Adipose tissue (tissue), 3 donors: ENCODE results near the gene LTBP4. TPM values are rescaled to one million over a fixed set of nuclear protein-coding genes. Genes with fewer than 3 reads are reported as not detected.
A peak's percentile ranks its signal among the peaks of the same experiment; 100 is the strongest.
"Not testable (repeated sequence)": the region's sequence is repeated elsewhere in the genome, so short reads cannot be mapped to it uniquely, and the experiment has no call there.

ENCODE experiments used
- H3K27ac ChIP-seq: one replicate; pipeline ENCODE4 v1.5.1; 2013; ENCODE audit warnings: low read depth, low read length
- WGBS, 3 donors: extraction: QIAGEN DNeasy Blood & Tissue Kit; methylation state at CpG; one replicate each; pipeline ENCODE4 v1.1.7; 2013; 5-methylcytosine and 5-hydroxymethylcytosine counted together
- polyA plus RNA-seq, 3 donors: library from polyadenylated mRNA; stranded (reverse); fragments of 200-250 nt; gene quantifications; one replicate each; pipeline ENCODE4 v1.2.3, GENCODE V29; 2013
- donor health status: healthy with polysubstance abuse.
- donor health status: Bipolar disorder and iron deficiency.
- donor health status: healthy.

The LTBP4 gene
- polyA plus RNA-seq, 3 donors: 35.5 to 125 (median 124) TPM

DNA sequence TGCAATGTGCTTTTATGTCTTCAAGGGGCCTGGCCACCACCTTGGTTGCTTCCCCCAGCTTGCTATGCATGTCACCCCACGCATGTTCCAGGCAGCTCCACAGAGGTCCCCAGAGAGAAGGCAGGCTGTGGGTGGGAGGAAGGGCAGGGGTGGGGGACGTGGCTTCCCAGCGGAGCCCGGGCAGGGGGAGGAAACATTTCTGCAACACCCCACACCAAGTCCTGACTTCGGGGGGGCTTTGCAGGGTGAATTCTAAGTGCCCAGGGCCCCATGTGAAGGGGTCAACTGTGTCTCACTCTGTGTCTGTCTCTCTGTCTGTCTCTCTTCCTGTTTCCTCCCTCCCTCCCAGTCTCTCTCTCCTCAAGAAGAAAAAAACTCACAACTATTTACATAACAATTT, 39.6 kb downstream of the LTBP4 start:
- WGBS, 3 donors: 7 to 46% (median 10%) methylated on average over 4 to 5 of the region's 5 CpGs
- H3K27ac ChIP-seq: no peak overlapping the region

DNA sequence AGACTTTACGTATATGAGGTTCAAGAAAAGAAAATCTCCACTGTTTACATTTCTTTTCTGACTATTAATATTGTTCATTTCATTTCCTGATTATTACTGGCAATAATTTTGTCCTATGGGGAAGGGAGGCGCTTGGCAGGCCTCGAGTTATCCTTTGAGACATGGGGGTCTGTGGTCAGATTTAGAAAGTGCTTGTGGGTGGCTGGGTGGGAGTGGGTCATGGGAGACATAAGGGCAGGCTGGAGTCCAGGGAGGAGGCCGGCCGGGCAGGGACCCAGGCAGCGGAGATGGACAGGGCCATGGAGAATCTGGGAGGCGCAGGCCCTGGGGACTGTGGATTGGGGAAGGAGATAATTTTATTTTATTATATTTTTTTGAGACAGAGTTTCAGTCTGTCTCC, 40.1 kb downstream of the LTBP4 start:
- WGBS, 3 donors: 63 to 82% (median 68%) methylated on average over 7 of the region's 7 CpGs
- no peak overlapping the region for H3K27ac ChIP-seq

DNA sequence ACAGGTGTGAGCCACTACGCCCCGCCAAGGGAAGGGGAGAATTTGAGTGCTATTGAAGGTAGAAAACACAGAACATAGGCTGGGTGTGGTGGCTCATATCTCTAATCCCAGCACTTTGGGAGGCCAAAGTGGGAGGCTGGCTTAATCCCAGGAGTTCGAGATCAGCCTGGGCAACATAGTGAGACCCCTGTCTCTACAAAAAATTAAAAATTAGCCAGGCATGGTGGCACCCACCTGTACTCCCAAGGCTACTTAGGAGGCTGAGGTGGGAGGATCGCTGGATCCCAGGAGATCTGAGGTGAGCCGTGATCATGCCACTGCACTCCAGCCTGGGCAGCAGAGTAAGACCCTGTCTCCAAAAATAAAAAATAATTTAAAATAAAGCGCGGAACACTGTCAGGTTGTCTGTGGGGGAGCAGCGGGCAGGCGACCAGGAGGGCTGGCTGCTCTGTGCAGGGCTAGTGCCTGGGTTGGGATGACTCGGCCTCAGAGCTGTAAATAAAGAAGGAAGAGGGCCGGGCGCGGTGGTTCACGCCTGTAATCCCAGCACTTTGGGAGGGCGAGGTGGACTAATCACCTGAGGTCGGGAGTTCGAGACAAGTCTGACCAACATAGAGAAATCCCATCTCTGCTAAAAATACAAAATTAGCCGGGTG, 41.0 kb downstream of the LTBP4 start:
- 91 to 94% (median 94%) methylated on average over 18 of the region's 18 CpGs for WGBS, 3 donors
- no peak overlapping the region for H3K27ac ChIP-seq

DNA sequence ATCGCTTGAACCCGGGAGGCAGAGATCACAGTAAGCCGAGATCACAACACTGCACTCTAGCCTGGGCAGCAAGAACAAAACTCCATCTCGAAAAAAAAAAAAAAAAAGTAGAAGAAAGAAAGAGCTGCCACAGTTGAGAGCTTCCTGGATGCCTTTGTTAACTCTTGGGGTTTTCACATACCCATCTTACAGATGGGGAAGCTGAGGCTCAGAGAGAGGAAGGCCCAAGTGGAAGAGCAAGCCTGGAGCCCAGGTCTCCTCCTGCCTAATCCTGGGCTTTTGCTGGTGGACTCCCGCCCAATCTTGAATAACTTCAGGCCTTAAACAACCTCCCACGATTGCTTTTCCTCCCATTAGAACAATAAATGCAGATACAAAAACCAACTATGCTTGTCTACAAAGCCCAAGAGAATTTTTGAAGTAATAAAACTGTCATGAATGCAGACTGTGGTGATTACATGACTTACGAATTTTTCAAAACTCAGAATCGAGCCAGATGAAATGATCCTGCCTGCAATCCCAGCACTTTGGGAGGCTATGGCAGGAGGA, 41.7 kb downstream of the LTBP4 start:
- H3K27ac ChIP-seq: no peak overlapping the region
- 73 to 75% (median 74%) methylated on average over 8 of the region's 8 CpGs for WGBS, 3 donors

DNA sequence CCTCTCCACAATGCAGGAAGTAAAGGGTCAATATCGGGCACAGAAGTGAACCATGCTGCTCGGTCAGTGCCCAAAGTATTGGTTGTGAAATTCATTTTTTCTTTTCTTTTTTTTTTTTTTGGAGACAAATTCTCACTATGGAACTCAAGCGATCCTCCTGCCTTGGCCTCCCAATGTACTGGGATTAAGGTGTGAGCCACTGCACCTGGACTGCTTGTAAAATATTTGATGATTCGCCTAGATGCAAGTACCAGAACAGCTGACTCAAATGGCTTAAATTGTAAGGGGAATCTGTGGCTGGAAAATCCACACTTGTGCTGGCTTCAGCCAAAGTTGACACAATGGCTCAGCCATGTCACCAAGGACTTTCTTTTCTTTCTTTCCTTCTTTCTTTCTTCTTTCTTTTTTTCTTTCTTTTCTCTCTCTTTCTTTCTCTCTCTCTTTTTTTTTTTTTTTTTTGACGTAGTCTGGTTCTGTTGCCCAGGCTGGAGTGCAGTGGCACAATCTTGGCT, 45.6 kb downstream of the LTBP4 start:
- 61 to 78% (median 75%) methylated on average over 4 to 5 of the region's 5 CpGs for WGBS, 3 donors
- H3K27ac ChIP-seq: peak overlapping the region; percentile 75

DNA sequence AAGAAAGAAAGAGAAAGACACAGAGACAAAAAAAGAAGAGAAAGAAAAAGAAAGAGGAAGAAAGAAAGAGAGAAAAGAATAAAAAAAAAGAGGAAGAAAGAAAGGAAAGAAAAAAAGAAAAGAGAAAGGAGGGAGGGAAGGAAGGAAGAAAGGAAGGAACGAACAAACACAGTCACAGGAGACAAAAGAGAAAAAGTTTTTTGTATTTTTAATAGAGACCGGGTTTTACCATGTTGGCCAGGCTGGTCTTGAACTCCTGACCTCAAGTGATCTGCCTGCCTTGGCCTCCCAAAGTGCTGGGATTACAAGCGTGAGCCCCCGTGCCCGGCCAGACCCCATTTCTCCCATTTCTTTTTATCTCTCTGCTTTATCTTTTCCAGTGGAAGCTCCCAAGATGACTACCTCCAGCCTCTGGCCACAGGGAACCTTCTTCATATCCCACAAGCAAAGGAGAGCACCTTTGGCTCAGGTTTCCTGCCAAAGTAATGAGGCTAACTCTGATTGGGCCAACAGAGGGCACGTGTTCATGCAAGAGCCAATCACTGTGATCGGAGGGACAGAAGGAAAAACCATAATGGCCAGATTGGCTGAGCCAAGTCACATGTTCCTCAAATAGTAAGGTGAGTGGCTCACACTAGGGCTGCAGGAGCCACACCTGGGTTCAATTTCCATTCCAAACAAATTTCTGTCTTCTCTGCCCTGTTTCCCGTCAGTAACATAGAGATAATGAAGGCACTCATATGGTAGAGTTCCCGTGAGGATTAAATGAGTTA, 48.9 kb downstream of the LTBP4 start:
- 76 to 89% (median 86%) methylated on average over 9 of the region's 9 CpGs for WGBS, 3 donors
- not testable (repeated sequence) for H3K27ac ChIP-seq

DNA sequence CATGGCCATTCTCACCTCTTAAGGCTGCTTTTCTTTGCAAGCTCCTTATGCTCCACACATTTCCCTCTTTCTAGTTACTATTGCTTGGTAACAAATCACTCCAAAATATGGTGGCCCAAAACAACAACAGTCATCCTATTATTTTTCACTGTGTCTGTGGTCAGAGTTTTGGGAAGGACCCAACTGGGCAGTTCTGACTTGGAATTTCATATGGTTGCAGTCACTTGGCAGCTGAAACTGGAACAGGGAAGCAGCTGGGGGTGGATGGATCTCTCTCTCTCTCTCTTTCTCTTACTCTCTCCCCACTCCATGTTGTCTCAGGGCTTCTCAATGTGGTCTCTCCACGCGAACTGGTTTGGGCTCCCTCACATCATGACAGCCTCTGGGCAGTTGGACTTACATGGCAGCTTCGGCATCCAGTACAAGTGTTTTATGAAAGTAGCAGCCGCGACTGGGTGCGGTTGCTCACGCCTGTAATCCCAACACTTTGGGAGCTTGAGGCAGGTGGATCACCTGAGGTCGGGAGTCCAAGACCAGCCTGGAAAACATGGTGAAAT, 49.7 kb downstream of the LTBP4 start:
- 85 to 90% (median 86%) methylated on average over 8 of the region's 8 CpGs for WGBS, 3 donors
- H3K27ac ChIP-seq: no peak overlapping the region

DNA sequence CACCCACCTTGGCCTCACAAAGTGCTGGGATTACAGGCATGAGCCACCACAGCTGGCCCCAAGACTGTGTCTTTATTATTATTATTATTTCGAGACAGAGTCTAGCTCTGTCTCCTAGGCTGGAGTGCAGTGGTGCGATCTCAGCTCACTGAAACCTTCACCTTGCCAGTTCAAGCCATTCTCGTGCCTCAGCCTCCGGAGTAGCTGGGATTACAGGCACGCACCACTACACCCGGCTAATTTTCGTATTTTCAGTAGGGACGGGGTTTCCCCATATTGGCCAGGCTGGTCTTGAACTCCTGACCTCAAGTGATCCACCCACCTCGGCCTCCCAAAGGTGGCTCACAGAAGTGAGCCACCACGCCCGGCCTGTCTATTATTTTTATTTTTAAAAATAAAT, 51.1 kb downstream of the LTBP4 start:
- H3K27ac ChIP-seq: not testable (repeated sequence)
- WGBS, 3 donors: 71 to 83% (median 77%) methylated on average over 11 of the region's 11 CpGs

DNA sequence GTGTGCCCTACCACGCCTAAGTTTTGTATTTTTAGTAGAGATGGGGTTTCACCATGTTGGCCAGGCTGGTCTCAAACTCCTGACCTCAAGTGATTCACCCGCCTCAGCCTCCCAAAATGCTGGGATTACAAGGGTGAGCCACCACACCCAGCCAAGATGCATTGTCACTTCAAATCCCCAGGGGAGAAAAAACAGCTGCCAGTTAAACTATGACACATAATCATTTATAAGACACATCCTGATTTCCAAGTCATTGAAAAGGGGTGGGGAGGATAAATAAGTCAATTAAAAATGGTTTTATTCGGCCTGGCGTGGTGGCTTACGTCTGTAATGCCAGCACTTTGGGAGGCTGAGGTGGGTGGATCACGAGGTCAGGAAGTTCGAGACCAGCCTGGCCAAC, 54.5 kb downstream of the LTBP4 start:
- 73 to 78% (median 76%) methylated on average over 7 of the region's 7 CpGs for WGBS, 3 donors
- not testable (repeated sequence) for H3K27ac ChIP-seq

DNA sequence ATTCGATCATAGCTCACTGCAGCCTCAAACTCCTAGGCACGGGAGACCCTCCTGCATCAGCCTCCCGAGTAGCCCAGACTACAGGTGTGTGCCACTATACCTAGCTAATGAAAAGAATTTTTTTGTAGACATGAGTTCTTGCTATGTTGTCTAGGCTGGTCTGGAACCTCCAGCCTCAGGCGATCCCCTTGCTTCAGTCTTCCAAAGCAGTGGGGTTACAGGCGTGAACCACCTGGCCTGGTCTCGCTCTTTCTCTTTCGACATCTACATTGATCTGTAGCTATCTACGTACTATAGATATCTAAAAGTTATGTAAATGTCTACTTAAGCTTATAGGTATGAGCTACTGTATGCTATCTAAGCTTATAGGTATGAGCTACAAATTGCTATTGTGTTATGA, 56.9 kb downstream of the LTBP4 start:
- no peak overlapping the region for H3K27ac ChIP-seq
- 83 to 95% (median 90%) methylated on average over 8 of the region's 8 CpGs for WGBS, 3 donors

DNA sequence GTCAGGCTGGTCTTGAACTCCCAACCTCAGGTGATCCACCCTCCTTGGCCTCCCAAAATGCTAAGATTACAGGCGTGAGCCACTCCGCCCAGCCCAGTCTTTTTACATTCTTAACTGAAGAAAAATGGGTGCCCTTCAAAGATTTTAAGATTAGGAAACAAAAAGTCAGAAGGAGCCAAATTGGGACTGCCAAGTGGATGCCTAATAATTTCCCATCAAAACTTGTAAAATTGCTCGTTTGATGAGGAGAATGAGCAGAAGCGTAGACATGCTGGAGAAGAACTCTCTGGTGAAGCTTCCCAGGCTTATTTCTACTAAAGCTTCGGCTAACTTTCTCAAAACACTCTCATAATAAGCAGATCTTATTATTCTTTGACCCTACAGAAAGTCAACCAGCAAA, 57.9 kb downstream of the LTBP4 start:
- WGBS, 3 donors: 82 to 86% (median 85%) methylated on average over 5 of the region's 5 CpGs
- H3K27ac ChIP-seq: no peak overlapping the region

DNA sequence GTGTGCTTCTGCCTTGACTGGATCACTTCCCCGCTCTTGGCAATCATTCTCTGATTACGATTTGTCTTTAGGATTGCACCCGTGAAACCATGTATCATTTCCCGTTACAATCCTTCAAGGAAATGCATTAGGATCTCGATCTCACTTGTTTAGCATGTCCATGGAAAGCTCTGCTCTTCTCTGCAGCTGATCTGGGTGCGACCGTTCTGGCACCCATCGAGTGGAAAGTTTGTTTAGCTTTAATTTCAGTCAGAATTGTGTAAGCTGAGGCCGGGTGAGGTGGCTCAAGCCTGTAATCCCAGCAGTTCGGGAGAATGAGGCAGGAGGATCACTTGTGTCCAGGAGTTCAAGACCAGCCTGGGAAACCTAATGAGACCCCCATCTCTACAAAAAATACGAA, 58.4 kb downstream of the LTBP4 start:
- WGBS, 3 donors: 70 to 77% (median 72%) methylated on average over 11 of the region's 11 CpGs
- no peak overlapping the region for H3K27ac ChIP-seq

DNA sequence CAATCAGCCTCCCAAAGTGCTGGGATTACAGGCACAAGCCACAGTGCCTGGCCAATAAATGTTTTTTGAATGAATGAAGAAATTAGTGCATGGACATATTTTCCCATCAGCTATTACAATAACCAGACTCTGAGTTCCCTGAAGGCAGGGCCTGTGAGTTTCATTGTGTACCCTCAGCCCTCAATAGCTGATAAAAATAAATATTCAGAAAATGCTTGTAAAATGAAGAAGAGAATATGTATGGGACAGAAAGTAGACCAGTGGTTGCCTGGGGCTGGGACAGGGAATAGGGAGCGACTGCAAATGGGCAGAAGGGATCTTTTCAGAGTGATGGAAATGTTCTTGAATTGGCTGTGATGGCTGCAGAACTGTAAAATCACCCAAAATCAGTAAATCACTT, 60.4 kb downstream of the LTBP4 start:
- 85 to 100% (median 94%) methylated on average over 1 of the region's 1 CpG for WGBS, 3 donors
- H3K27ac ChIP-seq: no peak overlapping the region

DNA sequence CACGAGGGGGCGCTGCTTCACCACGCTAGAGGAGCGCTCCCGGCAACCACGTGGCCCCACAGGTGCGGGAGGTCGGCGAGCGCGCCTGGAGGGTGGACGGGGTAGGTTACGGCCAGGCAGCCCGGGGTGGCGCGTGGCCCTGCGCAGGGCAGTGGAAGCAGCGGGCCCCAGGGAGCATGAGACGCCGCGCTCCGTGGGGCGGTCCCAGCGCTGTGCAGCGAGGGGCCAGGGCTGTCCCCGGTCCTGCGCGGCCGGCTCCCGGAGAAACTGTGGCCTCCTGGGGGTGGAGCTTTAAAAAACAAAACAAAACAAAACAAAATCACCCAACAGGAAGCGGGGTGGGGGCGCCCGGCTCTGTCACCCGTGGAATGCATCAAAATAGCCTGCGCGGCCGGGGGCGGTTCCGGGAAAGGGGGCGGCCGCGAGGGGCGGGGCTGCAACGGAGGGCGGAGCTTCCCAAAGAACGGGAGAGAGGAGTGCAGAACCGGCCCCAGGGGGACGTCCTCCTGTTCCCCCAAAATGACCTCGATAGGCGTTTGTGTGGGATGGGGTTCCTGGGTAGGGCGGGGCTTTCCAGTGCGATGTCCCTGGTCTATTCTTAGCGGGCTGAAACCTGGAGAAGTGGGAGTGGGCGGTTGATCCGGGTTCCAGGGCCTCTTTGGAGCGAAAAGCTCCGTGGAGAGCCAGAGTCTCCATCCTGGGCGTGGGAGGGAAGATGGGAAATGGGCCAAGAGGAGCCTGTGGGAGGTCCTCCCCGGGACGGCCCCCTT, 61.9 kb downstream of the LTBP4 start:
- WGBS, 3 donors: 0 to 1% (median 0%) methylated on average over 57 to 60 of the region's 60 CpGs
- peak overlapping the region; percentile 92 for H3K27ac ChIP-seq

DNA sequence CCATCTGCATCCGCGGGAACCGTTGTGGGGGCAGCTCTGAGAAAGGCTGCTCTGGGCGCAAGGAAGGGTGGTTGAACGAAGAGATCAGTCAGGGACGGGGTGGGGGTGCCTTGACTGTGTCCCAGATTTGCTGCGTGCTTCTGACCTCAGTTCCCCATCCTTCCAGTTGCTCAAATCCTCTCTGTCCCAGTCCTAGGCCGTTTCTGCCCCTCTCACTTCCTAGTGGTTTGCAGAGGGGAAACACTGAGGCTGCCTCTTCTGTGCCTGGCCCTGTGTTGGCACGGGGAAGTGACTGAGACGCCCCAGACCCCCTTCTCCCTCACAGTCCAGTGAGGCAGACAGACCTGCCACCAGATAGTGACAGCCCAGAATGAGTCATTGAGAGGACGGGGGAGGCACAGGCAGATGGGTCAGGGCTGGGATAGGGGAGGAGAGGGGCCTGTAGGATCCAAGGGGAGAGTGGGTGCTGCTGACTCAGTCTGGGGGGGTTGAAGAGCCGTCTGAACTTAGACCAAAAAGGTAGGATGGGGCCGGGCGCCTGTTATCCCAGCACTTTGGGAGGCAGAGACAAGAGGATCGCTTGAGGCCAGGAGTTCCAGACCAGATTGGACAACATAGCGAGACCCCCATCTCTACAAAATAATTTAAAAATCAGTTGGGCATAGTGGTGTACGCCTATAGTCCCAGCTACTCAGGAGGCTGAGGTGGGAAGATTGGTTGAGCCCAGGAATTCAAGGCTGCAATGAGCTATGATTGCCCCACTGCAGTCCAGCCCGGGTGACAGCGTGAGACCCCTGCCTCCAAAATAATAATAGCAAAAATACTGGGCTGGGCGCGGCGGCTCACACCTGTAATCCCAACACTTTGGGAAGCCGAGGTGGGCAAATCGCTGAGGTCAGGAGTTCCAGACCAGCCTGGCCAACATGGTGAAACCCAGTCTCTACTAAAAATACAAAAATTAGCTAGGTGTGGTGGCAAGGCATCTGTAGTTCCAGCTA, 62.8 kb downstream of the LTBP4 start:
- 44 to 51% (median 45%) methylated on average over 24 of the region's 24 CpGs for WGBS, 3 donors
- no peak overlapping the region for H3K27ac ChIP-seq

DNA sequence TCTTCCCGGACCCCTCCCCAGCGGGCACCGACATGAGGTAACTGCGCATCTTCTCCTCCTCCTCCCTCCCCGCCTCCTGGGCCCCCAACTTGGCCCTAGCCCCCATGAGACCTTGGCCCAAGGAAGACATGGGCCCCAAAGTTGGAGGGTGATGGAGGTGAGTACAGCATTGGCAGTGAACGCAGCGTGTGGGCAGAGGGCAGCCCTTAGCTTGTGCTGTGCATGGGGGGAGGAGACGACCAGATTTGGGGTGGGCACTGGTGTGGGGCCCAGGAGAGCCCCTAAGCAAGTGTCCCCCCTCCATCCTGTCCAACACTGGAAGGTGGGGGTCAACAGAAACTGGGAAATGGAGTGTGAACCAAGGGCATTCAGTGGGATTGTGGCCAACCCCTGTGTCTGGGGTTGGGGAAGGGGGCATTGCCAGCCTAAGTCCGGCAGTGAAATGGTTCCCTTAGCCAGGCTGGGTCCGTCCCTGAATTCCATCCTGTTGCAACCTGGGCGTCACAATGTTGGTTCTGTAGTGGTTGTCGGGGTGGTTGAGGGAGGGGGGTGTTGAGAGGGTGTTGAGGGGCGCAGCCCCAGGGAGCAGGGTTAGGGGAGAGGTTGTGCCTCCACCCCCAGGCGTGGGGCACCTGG, 65.8 kb downstream of the LTBP4 start:
- 84 to 92% (median 91%) methylated on average over 13 to 14 of the region's 14 CpGs for WGBS, 3 donors
- peak overlapping the region; percentile 20 for H3K27ac ChIP-seq

DNA sequence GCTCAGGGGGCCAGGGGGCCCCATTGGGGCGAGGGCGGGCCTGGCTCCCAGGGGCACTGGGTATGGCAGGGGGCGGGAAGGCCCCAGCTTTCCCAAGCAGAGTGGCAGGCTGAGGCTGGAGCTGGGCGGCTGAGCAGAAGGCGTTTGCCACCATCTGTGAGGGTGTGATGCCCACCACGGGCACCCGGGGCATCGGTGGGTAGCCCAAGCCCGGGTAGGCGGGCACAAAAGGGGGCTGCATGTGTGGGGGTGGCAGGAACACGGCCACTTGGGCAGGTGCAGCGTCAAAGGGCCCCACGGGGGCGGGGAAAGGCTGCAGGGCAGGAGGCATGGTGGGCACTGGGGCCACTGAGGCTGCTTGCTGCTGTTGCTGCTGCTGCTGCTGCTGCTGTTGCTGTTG, 66.4 kb downstream of the LTBP4 start:
- WGBS, 3 donors: 91 to 93% (median 92%) methylated on average over 12 to 14 of the region's 14 CpGs
- H3K27ac ChIP-seq: no peak overlapping the region
